ENCODE results near the gene CSNK1A1L.

DNA sequence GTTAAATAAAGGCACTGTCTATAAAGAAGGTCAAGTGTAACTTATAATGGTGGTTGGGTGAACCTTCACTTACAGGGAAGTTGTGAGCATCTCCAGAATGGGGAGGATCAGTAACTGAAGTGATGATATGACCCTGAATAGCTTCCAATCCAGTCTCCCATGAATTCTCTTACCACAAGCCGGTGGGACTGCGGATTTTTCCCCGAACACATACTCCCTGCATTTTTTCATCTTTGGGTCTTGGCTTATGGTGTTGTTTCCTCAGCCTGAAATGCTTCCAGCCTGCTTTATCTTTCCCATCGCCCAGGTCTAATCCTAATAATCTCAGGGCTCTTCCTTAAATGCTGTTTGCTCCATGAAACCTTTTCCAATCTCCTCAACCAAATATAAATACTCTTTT is 2.0 kb upstream of the CSNK1A1L start:
- TF ChIP-seq, protein P1, sequence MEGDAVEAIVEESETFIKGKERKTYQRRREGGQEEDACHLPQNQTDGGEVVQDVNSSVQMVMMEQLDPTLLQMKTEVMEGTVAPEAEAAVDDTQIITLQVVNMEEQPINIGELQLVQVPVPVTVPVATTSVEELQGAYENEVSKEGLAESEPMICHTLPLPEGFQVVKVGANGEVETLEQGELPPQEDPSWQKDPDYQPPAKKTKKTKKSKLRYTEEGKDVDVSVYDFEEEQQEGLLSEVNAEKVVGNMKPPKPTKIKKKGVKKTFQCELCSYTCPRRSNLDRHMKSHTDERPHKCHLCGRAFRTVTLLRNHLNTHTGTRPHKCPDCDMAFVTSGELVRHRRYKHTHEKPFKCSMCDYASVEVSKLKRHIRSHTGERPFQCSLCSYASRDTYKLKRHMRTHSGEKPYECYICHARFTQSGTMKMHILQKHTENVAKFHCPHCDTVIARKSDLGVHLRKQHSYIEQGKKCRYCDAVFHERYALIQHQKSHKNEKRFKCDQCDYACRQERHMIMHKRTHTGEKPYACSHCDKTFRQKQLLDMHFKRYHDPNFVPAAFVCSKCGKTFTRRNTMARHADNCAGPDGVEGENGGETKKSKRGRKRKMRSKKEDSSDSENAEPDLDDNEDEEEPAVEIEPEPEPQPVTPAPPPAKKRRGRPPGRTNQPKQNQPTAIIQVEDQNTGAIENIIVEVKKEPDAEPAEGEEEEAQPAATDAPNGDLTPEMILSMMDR (IDR thresholded peaks at IDR 0.05), result no peak
- TF ChIP-seq EZH2 (IDR thresholded peaks at IDR 0.05; ENCODE audit: borderline replicate concordance, insufficient read depth, low read depth, low read length, poor library complexity, severe bottlenecking), result no peak

Data from B cell (primary cell).